Medulla oblongata (tissue), 1 donor: Measurements from ENCODE around the gene EFCAB6.

Experiments used
- DNase-seq: peaks from one replicate; pipeline ENCODE4 v3.0.0-alpha.2; 2015; ENCODE audit errors: extremely low spot score

EFCAB6 gene

DNA sequence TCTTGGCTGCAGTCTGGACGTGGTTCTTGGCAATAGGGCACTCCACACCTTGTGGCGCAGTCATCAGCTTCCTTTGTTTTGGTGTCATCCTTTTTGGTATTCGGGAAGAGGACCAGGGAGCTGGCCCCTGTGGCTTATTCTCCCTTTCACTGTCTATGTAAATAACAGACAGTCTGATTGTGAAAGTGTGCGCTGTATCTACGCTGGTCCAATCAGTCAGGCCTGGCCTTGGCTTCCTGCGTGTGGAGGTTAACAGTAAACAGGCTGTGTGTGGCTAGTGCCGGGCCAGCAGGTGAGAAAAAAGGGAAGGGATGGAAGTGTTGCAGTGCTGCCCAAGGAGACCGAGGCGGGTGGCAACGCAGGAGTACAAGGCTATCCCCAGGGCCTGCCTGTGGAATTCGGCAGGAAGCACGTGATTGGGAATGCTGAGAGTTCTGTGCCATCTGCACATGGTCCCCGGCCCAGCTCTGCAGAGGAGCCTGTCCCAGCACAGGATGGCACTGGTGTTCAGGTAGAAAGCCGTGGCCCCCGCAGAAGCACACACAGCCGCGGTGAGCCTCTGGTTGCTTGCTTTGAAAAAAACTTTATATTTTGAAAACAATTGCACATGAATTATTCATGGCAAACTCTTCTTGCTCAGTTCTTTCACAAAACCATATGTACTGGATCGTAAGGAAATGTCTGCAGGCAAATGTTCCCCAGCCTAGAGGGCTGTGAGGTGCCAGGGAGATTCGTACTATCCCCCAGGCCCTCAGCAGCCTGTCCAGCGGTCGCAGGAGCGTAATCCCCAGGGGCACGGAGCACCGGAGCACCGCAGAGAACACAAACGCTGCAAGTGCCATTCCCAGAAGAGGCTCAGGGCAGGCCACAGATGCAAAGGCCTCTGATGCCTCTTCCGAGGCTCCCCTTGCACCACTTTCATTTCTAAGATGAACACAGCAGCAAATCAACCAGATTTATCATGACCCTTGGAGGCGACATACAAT, 174.5 kb downstream of the EFCAB6 start:
- no peak for DNase-seq

DNA sequence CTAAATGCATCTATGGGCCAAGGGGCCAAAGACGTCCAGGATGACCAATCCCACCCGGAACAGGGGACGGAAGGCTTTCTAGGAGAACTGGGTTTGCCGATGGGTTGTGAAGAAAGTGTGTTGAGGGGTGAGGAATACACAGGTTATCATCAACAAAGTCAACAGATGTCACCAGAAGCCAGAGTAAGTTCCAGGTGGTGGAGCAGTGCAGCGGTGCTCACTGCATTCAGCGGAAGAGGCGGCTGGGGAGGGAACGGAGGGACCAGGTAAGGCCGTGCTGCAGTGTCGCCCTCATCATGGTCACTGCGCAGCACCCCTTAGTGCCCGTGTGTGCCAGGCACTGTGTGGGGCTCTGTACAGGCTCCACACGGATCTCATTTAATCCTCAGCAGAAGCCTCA, 176.0 kb downstream of the EFCAB6 start:
- no peak for DNase-seq

DNA sequence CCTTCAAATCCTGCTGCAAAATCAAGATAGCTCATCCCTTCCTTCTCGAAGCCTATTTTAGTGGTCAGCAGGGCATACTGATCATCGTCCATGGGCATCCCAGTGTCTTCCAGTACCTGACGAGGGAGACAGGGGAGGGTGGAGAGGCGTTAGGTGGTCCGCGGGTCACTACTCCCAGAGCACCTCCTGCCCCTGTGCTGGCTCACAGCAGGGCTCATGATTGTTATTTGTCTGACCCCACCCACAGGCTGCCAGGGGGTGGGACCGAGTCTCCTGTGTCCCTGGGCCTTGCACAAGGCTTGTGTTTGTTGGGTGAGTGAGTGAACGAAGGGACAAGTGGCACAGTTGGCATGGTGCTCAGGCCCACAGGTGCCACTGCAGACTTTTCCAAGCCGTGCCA, 177.0 kb downstream of the EFCAB6 start:
- DNase-seq = no peak

DNA sequence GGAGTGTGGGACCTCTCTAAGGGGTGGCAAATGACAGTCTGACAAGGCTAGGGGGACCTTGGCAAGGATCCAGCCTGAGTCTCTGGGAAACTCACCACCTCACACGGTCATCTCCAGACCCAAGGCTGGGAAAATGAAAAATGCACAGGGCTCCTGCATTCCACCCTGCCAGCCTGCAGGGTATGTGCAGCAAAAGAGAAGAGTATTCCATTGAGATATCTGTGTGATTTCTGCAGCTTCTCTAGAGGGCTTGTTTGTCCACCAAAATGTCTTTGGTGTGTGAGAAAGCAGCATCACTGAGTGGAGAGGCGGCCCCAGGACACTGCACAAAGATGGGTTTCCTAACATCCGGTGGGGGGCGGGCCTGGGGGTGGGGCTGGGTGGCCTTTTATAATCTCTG, 177.8 kb downstream of the EFCAB6 start:
- no peak for DNase-seq

DNA sequence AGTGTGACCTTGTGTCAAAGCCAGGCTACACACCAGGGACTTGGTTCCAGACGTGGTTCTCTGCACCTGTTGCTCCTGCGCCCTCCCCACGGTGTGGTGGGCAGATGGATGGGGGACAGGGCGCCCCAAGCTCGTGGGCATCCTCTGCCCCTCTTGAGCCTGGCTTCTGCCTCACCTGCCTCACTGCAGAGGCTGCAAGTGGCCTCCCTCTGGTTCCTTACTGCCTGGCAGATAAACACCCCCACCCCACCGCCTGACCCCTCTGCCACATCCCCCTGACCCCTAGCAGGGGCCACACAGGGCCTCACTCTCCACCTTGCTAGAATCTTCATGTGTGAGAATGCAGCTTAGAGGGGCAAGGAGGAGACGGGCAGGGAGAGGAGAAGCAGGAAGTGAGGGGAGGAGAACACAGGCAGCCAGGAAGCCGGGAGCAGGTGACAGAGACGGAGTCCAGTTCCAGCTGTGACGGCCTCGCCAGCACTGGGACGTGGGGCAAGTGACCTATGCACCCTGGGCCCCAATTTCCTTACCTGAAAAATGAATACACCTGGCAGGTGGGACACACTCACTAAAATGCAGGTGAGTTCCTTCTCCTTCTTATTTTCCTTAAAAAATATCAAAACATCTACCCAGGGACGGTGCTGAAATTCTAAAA, 178.3 kb downstream of the EFCAB6 start:
- DNase-seq = no peak

DNA sequence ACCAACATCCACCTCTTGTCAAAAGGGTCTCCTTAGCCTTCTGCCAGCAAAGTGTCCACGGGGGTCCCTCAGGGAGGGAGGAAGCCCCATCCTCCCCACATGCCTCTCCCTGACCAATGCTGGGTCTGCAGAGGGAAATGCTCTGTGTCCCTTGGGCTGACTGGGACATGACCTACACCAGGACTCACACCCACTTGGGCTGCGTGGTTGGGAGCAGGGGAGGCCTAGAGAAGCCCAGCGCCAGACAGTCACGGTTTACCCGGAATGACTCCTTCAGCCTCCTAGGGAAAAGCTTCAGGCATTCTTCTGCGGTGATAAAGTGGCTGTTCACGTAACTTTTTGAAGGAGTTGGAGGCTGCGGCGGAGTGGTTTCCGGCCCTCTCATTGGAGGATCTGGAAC, 180.3 kb downstream of the EFCAB6 start:
- no peak for DNase-seq

DNA sequence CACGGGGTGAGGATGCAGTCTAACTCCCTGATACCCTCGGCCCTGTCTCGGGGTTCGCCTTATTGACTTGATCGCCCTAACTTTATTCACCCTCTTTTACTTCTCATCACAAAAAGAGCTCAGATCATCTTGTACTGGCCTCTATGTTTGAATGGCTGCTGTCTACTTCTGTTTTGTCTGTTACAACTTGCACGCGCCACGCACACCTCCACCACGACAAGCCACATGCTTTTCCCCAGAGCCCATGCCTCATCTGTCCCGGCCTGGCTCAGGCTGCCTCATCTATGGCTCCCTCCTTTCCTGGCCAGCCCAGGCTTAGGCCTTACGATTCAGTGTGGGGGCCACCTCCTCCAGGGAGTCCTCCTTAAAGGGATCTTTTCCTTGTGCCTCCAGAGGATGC, 180.9 kb downstream of the EFCAB6 start:
- DNase-seq = no peak

DNA sequence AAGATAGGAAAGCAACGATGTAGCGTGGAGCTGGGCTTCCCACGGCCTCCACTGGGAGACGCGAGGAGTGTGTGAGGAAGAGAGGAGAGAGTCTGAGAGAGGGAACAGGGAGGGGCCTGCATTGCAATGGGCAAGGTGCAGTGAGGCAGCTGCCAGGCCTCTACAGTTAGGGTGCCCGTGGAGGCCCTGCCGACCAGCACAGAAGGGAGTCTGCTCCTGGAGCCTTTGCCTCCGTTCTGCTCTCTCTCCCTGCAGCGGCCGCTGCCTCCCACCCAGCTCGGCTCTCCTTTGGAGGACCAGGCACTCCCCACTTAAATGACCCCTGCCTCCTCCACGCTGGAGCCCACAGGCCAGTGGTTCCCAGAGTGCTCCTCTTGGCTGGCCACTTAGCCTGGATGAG, 181.7 kb downstream of the EFCAB6 start:
- no peak for DNase-seq

DNA sequence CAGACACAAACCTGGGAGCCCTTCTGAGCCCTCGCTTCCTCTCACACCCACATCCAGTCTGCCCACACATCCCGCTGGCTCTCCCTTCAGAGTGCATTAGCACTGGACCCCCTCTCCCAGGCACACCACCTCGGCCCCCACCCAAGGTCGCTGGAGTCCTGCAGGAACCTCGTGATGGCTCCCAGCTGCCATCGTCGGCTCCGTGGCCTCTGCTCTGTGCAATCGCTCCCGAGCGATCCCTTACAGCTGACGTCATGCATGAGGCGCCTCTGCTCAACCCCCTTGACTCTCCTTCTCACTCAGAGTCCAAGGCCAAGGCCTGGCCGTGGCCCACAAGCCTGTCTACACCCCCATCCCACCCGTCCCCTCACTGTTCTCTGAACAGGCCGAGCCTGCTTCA, 183.9 kb downstream of the EFCAB6 start:
- no peak for DNase-seq

DNA sequence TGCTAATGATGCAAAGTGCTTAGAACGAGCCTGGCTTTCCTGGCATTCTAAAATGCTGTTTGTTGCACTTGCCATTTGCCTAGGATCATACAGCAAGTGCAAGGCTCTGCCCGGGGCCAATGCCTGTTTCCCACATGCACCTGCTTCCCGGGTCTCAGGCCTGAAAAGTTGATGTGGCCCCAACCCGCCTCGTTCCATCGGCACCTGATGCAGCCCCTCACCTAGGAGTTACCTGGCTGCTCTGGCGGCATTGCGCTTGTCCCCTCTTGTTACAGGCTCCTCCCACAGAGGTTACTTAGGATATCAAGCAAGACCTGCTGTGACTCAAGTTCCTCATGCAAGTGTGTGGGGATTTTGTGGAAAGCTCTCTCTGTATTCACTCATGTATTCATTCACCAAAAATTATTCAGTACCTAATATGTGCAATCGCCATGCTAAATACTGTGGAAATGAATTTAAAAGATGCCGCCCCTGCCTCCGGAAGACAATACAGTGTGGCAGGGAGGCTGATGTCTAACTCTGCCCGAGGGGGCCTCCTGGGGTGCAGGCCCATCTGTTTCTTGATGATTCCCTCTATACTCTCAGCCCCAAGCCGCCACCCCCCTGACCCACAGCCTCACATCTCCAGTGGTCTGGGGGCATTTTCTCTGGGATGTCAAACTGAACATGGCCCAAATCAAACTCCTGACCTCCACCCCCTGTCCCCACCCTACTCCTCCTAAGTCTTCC, 184.5 kb downstream of the EFCAB6 start:
- DNase-seq = no peak

DNA sequence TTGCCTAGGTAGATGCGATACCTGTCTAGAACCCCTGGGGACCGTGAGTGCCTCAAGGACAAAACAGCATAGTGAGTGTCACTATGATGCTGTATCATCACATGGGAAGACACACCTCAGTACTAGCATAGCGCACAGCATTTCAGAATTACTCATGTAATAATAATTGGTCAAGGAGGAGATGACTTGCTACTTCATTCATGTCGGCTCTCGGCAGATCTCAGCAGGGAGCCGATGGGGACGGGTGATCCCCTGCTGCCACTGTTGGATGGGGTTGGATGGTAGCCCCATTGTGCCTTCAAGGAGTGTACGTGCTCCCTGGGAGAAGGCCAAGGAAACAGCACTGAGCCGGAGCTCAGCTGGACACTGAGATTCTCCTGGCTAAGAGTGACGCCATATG, 186.9 kb downstream of the EFCAB6 start:
- no peak for DNase-seq

DNA sequence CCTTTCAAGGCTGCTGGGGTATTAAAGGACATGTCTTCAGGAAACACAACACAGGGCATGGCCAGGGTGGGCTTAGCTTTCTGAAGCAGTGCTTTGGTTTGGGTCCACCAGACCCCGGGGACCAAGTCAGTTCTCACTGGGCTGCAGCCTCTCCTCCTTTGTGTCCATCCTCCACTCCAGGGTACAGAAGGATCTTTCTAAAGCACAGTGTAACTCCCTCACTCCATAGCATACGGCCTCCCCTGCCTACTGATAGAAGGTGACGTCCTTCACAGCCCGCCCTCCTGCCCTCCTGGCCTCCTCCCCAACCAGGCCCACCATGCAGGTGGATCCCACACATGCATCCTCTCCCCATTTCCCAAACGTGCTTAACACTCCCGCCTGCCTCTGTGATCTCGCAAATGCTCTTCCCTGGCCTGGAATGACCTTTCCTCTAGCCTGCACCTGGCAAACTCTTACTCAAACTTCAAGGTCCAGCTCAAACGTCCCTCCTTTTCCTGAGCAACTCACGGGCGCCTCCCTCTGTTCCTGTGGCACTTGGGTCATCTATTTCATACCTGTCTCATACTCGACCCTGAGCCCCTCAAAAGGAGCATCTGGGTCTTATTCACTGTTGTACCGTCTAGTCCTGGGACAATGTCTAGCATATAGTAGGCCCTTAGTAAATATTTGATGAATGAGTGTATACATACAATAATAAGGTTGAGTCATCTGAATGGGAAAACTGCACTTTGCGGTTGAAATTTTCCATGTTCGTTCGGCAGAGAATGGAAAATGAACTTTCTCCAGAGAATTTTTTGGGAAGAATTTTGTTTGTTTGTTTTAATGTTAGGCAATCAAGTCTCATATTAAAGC, 187.7 kb downstream of the EFCAB6 start:
- DNase-seq = no peak

DNA sequence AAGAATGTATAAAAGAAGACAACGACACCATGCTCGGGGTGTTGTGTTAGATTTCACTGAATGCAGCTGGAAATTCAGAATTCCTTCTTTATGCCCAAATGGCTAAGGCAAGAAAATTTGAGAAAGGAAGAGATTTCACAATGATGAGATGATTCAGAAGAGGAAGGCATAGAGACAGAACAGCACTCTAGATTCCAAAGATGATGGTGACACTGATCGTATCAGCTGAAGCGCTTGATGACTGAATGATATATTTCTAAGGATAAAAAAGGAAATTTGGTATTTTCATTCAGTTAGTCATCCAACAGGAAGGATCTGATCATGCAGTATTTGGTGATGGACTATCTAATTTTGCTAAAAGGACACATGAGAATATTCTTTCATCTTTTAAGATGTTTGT, 189.2 kb downstream of the EFCAB6 start:
- no peak for DNase-seq

DNA sequence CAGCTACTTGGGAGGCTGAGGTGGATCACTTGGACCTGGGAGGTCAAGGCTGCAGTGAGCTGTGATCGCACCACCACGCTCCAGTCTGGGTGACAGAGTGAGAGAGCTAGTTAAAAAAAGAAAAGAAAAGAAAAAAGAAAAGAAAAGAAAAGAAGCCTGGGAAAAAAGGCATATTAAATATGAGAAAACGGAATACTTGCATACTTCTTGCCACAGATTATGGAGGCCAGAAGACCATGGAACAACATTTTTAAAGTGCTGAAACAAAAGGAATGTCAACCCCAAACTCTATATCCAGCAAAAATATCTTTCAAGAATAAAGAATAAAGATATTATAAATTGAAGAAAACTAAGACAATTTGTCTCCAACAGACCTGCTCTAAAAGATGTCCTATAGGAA, 191.9 kb downstream of the EFCAB6 start:
- no peak for DNase-seq

DNA sequence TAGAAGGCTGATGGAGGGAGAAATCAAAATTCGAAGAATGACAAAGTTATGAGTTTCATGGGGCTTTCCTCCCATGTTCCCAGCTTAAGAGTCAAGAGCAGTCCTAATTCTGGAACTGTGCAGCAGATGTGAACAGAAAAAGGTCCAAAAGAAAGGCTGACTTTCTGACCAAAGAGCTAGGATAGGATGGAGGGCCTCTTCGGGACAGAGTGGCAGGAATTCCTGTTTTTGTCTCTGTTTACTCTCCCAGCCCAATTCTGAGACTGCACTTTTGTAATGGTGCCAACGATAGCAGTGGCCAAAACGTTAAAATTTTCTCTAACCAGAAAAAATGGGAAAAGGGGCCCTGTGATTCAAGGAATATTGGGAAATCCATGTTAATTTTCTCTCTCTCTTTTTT, 193.6 kb downstream of the EFCAB6 start:
- no peak for DNase-seq

DNA sequence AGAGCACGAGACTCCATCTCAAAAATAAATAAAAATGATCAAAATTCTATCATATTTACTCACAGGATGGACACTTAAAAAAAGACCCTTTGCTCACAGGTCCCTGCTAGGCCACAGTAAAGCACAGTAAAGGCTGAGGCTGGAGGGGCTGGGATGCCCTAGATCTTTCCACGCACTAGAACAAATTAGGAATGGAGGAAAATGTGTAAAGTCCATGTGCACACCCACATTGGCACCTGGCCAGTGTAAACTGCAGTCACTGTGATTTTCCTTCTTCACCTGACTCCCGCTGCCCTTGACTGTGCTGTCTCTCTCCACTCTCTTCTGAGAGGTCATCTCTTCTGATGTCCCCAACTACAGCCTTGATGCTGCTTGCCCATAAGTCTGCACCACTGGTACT, 195.5 kb downstream of the EFCAB6 start:
- DNase-seq = no peak

DNA sequence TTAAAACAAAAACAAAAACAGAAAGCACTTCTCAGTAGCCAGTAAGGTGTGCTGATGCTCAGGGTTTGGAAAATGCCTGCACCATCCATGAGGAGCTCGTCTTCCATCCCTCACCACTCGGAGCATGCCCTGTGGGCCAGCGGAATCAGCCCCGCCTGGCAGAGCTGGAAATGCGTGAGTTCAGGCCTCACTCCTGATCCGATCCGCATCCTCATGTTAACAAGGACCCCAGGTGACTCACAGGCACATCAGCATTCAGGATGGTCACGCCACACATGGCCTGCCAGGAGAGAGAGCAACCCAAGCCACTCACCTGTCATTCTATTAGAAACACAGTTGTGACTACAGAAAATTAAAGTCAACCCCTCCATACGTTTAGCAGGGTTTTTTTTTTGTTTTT, 211.8 kb downstream of the EFCAB6 start:
- no peak for DNase-seq

DNA sequence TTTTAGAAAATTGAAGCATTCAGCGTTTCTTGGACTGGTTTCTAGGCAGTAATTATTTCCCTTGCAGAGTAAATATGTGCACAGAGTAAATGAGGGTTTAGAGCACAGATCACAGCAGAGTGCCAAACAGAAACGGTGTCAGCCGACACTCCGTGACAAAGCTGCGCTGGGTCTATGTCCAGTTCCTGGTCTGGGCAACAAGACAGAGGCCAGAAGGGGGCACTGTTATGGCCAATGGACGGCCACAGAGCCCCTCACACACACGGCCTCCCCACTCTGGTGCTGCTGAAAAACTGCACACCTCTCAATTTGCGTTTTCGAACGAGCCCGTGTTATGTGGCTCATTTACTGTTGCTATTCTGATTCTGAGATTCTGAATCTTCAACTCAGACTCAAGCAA, 219.6 kb downstream of the EFCAB6 start:
- peak; percentile 33 for DNase-seq

DNA sequence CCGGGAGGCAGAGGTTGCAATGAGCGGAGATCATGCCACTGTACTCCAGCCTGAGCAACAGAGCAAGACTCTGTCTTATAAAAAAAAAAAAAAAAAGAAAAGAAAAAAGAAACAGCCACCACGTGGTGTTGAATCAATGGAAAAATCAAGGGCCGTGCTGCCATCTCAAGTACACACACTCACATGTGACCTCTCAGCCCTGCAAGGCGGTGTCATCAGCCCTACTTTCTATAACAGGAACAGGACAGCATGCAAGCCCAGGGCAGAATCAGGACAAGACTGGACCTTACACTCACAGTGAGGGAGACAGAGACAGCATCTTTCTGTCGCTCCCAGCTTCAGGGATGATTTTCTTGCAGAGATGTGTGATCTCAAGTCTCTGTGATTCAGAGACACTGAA, 220.7 kb downstream of the EFCAB6 start:
- DNase-seq = no peak

DNA sequence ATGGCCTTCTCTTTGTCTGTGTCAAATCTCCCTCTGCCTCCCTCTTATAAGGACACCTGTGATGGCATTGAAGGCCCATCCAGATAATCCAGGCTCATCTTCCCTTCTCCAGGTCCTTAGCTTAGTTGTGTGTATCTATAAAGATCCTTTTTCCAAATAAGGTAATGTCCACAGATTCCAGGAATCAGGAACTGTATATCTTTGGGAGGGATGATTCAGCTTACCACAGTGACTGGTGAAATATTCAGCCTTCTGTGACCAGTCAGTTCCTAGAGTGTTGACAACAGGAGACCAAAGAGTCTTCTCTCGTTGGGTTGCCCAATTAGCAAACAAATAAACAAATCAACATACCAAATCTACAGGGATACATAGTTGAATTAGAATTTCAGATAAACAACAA, 224.5 kb downstream of the EFCAB6 start:
- DNase-seq = no peak

DNA sequence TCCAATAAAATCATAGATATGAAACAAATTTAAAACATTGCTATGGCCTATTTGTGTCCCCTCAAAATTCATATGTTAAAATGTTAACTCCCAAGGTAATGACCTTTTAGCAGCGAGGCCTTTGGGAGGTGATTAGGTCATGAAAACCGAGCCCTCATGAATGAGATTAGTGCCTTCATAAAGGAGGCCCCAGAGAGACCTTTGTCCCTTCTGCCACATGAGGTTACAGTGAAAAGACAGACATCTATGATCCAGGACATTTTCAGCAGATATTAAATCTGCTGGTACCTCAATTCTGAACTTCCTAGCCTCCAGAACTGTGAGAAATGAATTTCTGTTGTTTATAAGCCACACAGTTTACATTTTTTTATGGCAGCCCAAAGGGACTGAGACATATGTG, 228.6 kb downstream of the EFCAB6 start:
- DNase-seq = no peak

DNA sequence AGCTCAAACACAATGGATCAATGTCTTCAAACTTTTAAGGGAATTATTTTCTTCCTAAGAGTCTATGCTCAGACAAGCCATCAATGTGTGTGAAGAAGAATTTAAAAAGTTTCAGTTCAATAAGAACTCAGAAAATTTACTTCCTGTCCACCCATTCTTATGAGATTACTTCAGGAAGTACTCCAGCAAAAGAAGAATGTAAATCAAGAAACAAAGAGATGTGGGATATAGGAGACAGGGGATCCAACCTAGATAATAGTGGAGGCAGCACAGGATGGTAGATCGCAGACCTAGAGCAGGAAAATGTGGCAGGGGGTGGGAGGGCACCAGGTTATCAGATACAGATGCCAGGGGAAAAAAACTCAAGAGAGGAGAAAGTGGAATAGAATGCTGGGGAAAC, 229.7 kb downstream of the EFCAB6 start:
- DNase-seq = no peak
